Nephron progenitor cell (in vitro differentiated cells): Measurements from ENCODE around the gene EXOSC7.

Source experiments
- DNase-seq: peaks from one replicate; pipeline ENCODE4 v3.0.0; 2021
- H3K27ac Mint-ChIP-seq: 2 replicates; pipeline ENCODE4 v1.8.0; 2021; ENCODE audit warnings: mild to moderate bottlenecking, moderate library complexity, mixed read lengths
- H3K27me3 Mint-ChIP-seq: 2 replicates; pipeline ENCODE4 v1.8.0; 2021; ENCODE audit warnings: mild to moderate bottlenecking, low read depth, mixed read lengths; ENCODE audit not compliant: poor library complexity
- H3K36me3 Mint-ChIP-seq: 2 replicates; pipeline ENCODE4 v1.8.0; 2021; ENCODE audit warnings: low read depth, mixed read lengths
- H3K4me1 Mint-ChIP-seq: 2 replicates; pipeline ENCODE4 v1.8.0; 2021; ENCODE audit warnings: mixed read lengths
- H3K4me3 Mint-ChIP-seq: 2 replicates; pipeline ENCODE4 v1.8.0; 2021; ENCODE audit warnings: mild to moderate bottlenecking, moderate library complexity, mixed read lengths
- H3K9me3 Mint-ChIP-seq: 2 replicates; pipeline ENCODE4 v1.8.0; 2021; ENCODE audit warnings: mild to moderate bottlenecking, moderate library complexity, mixed read lengths
- CTCF ChIP-seq: fragments of 200-600 bp; sonication (generic); IDR thresholded peaks from 2 replicates; pipeline ENCODE4 v1.5.0; 2021; ENCODE audit warnings: antibody characterized with exemption

Gene EXOSC7

GRCh38 chr3:45035441-45036301, 59.6 kb downstream of the EXOSC7 start:
- Mint-ChIP-seq H3K27me3 (peaks cover 48% of the 10 kb centered on the region), H3K36me3 (no peaks in the 10 kb centered on the region), H3K4me3 (peak overlapping the region; percentile 79), H3K27ac (no peak overlapping the region), H3K4me1 (peaks cover 41% of the 10 kb centered on the region), H3K9me3 (no peaks in the 10 kb centered on the region)
- TF ChIP-seq CTCF, result no peak
- peak; percentile 56 for DNase-seq

GRCh38 chr3:45037720-45038455, 61.8 kb downstream of the EXOSC7 start:
- H3K27me3 Mint-ChIP-seq, result peaks cover 46% of the 10 kb centered on the region
- peak overlapping the region; percentile 45 for H3K4me3 Mint-ChIP-seq
- H3K36me3 Mint-ChIP-seq, result no peaks in the 10 kb centered on the region
- peak; percentile 88 for DNase-seq
- TF ChIP-seq CTCF, result peak; percentile 92
- no peaks in the 10 kb centered on the region for H3K9me3 Mint-ChIP-seq
- H3K4me1 Mint-ChIP-seq, result peaks cover 42% of the 10 kb centered on the region
- no peak overlapping the region for H3K27ac Mint-ChIP-seq

GRCh38 chr3:45041666-45042065, 65.6 kb downstream of the EXOSC7 start:
- Mint-ChIP-seq H3K27me3 (peaks cover 18% of the 10 kb centered on the region), H3K4me1 (peaks cover 16% of the 10 kb centered on the region), H3K27ac (no peak overlapping the region), H3K36me3 (no peaks in the 10 kb centered on the region), H3K9me3 (no peaks in the 10 kb centered on the region), H3K4me3 (no peak overlapping the region)
- no peak for DNase-seq
- TF ChIP-seq CTCF, result no peak

GRCh38 chr3:45042162-45042561, 66.1 kb downstream of the EXOSC7 start:
- Mint-ChIP-seq H3K4me1 (peaks cover 11% of the 10 kb centered on the region), H3K36me3 (no peaks in the 10 kb centered on the region), H3K27ac (no peak overlapping the region), H3K27me3 (peaks cover 13% of the 10 kb centered on the region), H3K4me3 (no peak overlapping the region), H3K9me3 (no peaks in the 10 kb centered on the region)
- no peak for DNase-seq
- TF ChIP-seq CTCF, result no peak

GRCh38 chr3:45043728-45044299, 67.8 kb downstream of the EXOSC7 start:
- peaks cover 11% of the 10 kb centered on the region for H3K4me1 Mint-ChIP-seq
- H3K4me3 Mint-ChIP-seq, result no peak overlapping the region
- no peak overlapping the region for H3K27ac Mint-ChIP-seq
- no peaks in the 10 kb centered on the region for H3K36me3 Mint-ChIP-seq
- H3K9me3 Mint-ChIP-seq, result no peaks in the 10 kb centered on the region
- DNase-seq, result no peak
- H3K27me3 Mint-ChIP-seq, result peaks cover 11% of the 10 kb centered on the region
- TF ChIP-seq CTCF, result no peak
